Natural killer cell (primary cell): ENCODE data around the gene STOX2. TPM values are rescaled to one million over a fixed set of nuclear protein-coding genes. Genes with fewer than 3 reads are reported as not detected.

Experiments
- ATAC-seq, 3 donors: fragments of 150-1000 bp in 2 of 3; fragments of 200-7000 bp in 1 of 3; cut with Tn5 transposase; 1 replicate in 1 of 3; 2 replicates in 2 of 3; pipeline ENCODE4 v1.10.0; 2021; ENCODE audit warnings: mild to moderate bottlenecking in 2 of 3, moderate library complexity in 2 of 3
- DNase-seq, 2 donors: peaks; one replicate each; pipeline versions ENCODE4 v3.0.0 to v3.0.0-alpha.2; 2013 to 2021; ENCODE audit warnings: mixed read lengths in 1 of 2
- H3K27ac ChIP-seq: one replicate; pipeline ENCODE4 v1.5.1; 2013; ENCODE audit warnings: mild to moderate bottlenecking, low read length
- H3K27me3 ChIP-seq: one replicate; pipeline ENCODE4 v1.6.1; 2013; ENCODE audit warnings: low read length; ENCODE audit not compliant: control insufficient read depth, insufficient read depth
- H3K36me3 ChIP-seq: one replicate; pipeline ENCODE4 v1.6.1; 2013; ENCODE audit warnings: low read length; ENCODE audit not compliant: control insufficient read depth, insufficient read depth
- H3K4me1 ChIP-seq: one replicate; pipeline ENCODE4 v1.6.1; 2013; ENCODE audit warnings: low read length; ENCODE audit not compliant: control insufficient read depth, insufficient read depth
- H3K4me3 ChIP-seq: one replicate; pipeline ENCODE4 v1.5.1; 2013; ENCODE audit warnings: low read length
- H3K9me3 ChIP-seq: one replicate; pipeline ENCODE4 v1.6.1; 2013; ENCODE audit warnings: low read length; ENCODE audit not compliant: control insufficient read depth, insufficient read depth
- H3K27ac Mint-ChIP-seq, 2 donors: one replicate each; pipeline ENCODE4 v1.8.0; 2022; ENCODE audit warnings: mild to moderate bottlenecking in 2 of 2, mixed read lengths in 2 of 2, moderate library complexity in 1 of 2
- H3K27me3 Mint-ChIP-seq, 2 donors: one replicate each; pipeline ENCODE4 v1.8.0; 2022; ENCODE audit warnings: low read depth in 2 of 2, mixed read lengths in 2 of 2
- H3K36me3 Mint-ChIP-seq: one replicate; pipeline ENCODE4 v1.8.0; 2022; ENCODE audit warnings: mixed read lengths
- H3K4me1 Mint-ChIP-seq, 2 donors: one replicate each; pipeline ENCODE4 v1.8.0; 2022; ENCODE audit warnings: mixed read lengths in 2 of 2
- H3K4me3 Mint-ChIP-seq: one replicate; pipeline ENCODE4 v1.8.0; 2022; ENCODE audit warnings: mild to moderate bottlenecking, moderate library complexity, mixed read lengths
- H3K9me3 Mint-ChIP-seq, 2 donors: one replicate each; pipeline ENCODE4 v1.8.0; 2022; ENCODE audit warnings: mixed read lengths in 2 of 2
- WGBS: methylation state at CpG from one replicate; pipeline ENCODE4 v1.1.7; 2013; ENCODE audit warnings: missing lambda C conversion rate; ENCODE audit not compliant: insufficient coverage; 5-methylcytosine and 5-hydroxymethylcytosine counted together
- intact Hi-C: fragments of 100-400 bp; cut with micrococcal nuclease; formaldehyde crosslinking; loops from one replicate; pipeline ENCODE4 v1.14.2; 2022
- total RNA-seq, 4 donors: library from RNA; stranded (reverse); fragments of 120-200 nt in 1 of 4; gene quantifications; one replicate each; pipeline versions ENCODE4 v1.2.3 to v1.2.4, GENCODE V29; 2013 to 2022
- TF ChIP-seq, protein P1 (sequence below): fragments of 200-600 bp; IDR thresholded peaks from one replicate; pipeline ENCODE4 v1.8.0; 2022; ENCODE audit warnings: antibody characterized with exemption

STOX2 gene, protein sequence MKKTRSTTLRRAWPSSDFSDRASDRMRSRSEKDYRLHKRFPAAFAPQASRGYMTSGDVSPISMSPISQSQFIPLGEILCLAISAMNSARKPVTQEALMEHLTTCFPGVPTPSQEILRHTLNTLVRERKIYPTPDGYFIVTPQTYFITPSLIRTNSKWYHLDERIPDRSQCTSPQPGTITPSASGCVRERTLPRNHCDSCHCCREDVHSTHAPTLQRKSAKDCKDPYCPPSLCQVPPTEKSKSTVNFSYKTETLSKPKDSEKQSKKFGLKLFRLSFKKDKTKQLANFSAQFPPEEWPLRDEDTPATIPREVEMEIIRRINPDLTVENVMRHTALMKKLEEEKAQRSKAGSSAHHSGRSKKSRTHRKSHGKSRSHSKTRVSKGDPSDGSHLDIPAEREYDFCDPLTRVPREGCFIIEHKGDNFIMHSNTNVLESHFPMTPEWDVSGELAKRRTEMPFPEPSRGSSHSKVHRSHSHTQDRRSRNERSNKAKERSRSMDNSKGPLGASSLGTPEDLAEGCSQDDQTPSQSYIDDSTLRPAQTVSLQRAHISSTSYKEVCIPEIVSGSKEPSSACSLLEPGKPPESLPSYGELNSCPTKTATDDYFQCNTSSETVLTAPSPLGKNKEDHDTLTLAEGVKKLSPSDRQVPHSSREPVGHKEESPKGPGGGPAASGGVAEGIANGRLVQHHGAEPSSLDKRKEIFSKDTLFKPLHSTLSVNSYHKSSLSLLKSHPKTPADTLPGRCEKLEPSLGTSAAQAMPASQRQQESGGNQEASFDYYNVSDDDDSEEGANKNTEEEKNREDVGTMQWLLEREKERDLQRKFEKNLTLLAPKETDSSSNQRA (N-terminal part only)
- total RNA-seq = under 1 TPM in 1 of 3 donors, not detected in 2; 0.23 TPM
- not detected for total RNA-seq (2013)

DNA sequence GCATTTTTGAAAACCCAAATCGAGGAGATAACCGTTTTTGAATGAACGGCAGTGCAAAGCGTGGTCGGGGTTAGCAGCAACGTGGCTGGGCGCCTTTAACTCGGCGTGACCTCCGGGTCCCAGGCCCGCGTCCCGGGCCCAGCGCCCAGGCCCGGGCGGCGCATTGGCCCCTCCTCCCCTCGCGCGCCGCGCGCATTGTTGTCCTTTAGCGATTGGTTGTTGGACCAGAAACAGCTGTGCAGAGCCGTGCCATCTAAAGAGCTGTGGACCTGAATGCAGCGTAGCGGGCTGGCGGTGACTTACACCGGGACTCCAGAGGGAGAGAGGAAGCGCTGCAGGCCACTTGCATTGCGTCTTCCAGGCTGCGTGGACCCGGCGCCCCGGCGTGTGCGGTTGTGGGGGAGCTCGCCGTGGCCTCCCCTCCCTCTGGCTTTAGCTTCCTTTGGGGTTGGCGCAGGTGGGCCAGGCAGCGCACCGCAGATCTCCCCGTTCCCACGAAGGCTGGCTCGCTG, at the start of gene STOX2:
Gene STOX2 (plus strand): TSS at position 227 of the 512 bp plus-strand sequence. CDS start 1,484 bp downstream, outside the sequence.
- Histone ChIP-seq H3K4me1 (no peaks in the 10 kb centered on the region), H3K27me3 (peaks cover 16% of the 10 kb centered on the region), H3K27ac (no peak within 1 kb of the TSS), H3K9me3 (no peaks in the 10 kb centered on the region), H3K36me3 (no peaks in the 10 kb centered on the region), H3K4me3 (no peak within 1 kb of the TSS)
- Mint-ChIP-seq H3K27me3 (peaks cover 36 to 47% of the 10 kb centered on the region in 2 donors), H3K4me1 (no peaks in the 10 kb centered on the region), H3K36me3 (peaks cover 7% of the 10 kb centered on the region), H3K4me3 (peak within 1 kb of the TSS; percentile 42), H3K27ac (no peak within 1 kb of the TSS), H3K9me3 (peaks cover 0 to 2% of the 10 kb centered on the region in 2 donors)
- DNase-seq = no peak
- 1% methylated on average over 45 of the region's 45 CpGs for WGBS
- TF ChIP-seq, protein P1, sequence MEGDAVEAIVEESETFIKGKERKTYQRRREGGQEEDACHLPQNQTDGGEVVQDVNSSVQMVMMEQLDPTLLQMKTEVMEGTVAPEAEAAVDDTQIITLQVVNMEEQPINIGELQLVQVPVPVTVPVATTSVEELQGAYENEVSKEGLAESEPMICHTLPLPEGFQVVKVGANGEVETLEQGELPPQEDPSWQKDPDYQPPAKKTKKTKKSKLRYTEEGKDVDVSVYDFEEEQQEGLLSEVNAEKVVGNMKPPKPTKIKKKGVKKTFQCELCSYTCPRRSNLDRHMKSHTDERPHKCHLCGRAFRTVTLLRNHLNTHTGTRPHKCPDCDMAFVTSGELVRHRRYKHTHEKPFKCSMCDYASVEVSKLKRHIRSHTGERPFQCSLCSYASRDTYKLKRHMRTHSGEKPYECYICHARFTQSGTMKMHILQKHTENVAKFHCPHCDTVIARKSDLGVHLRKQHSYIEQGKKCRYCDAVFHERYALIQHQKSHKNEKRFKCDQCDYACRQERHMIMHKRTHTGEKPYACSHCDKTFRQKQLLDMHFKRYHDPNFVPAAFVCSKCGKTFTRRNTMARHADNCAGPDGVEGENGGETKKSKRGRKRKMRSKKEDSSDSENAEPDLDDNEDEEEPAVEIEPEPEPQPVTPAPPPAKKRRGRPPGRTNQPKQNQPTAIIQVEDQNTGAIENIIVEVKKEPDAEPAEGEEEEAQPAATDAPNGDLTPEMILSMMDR = no peak
- intact Hi-C loops = no loop called here
- ATAC-seq = peak in 1 of 3 donors; percentile 21

DNA sequence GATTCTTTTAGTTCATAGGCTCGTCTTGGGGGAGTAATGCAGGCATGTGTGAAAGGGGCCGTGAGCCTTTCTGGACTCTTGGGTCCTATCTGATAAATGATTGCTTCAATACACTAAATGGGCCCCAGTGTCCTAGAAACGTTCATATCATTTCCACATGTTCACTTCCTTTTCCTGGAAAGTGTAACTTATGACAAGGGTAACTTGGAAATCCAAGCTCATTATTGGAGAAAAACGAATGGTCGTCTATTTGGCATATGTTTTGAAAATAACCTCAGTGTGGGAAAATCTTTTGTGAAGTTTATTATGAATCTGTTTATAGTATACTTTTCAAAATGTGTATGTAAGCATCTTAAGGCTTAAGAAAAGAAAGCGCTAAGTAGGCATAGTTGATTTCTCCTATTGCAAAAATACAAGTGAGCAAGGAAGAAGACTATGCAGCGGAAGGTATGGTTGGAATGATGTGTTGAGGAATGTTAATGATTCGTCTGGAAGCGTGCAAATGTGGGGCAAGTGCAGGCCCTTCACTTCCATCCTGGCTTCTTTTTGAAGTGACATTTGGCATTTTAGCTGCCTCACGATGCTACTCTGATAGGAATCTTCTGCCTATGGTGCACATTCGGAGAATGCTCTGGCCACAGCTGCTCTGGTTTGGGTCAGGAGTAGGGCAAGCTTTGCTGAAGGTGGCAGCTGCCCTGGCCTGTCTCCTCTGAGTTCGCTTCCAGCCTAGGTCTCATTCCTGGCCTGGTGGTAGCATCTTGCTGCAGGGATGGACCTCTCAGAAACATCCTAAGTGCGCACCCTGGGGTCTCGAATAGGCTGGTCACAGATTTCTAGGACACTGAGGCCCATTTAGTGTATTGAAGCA, 49.5 kb upstream of the STOX2 start:
- H3K4me3 Mint-ChIP-seq = no peak overlapping the region
- ATAC-seq (no peak), DNase-seq (no peak)
- Histone ChIP-seq H3K4me1 (no peaks in the 10 kb centered on the region), H3K27me3 (no peaks in the 10 kb centered on the region), H3K36me3 (no peaks in the 10 kb centered on the region), H3K27ac (no peak overlapping the region), H3K4me3 (no peak overlapping the region), H3K9me3 (no peaks in the 10 kb centered on the region)
- H3K27me3 Mint-ChIP-seq = peaks cover 19 to 20% of the 10 kb centered on the region in 2 donors
- TF ChIP-seq, protein P1 = no peak
- intact Hi-C loops = no loop called here
- no peaks in the 10 kb centered on the region for H3K9me3 Mint-ChIP-seq
- H3K36me3 Mint-ChIP-seq = no peaks in the 10 kb centered on the region
- H3K4me1 Mint-ChIP-seq = no peaks in the 10 kb centered on the region
- 87% methylated on average over 14 of the region's 14 CpGs for WGBS
- no peak overlapping the region for H3K27ac Mint-ChIP-seq

DNA sequence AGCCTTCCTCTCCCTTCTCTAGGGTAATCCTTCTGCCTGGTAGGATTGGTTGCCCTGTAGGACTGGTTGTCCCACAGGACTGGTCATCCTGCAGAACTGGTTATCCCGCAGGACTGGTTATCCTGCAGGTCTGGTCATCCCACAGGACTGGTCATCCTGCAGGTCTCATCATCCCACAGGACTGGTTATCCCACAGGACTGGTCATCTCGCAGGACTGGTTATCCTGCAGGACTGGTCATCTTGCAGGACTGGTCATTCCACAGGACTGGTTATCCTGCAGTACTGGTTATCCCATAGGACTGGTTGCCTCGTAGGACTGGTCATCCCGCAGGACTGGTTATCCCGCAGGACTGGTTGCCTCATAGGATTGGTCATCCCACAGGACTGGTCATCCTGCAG, 48.1 kb upstream of the STOX2 start:
- Mint-ChIP-seq H3K4me1 (no peaks in the 10 kb centered on the region), H3K27ac (no peak overlapping the region), H3K36me3 (no peaks in the 10 kb centered on the region), H3K27me3 (peaks cover 19 to 20% of the 10 kb centered on the region in 2 donors), H3K4me3 (no peak overlapping the region), H3K9me3 (no peaks in the 10 kb centered on the region)
- TF ChIP-seq, protein P1 = no peak
- H3K9me3 ChIP-seq = no peaks in the 10 kb centered on the region
- no peaks in the 10 kb centered on the region for H3K27me3 ChIP-seq
- ATAC-seq = no peak
- no peak overlapping the region for H3K4me3 ChIP-seq
- no peak overlapping the region for H3K27ac ChIP-seq
- no peak for DNase-seq
- WGBS = 85% methylated on average over 5 of the region's 5 CpGs
- H3K4me1 ChIP-seq = no peaks in the 10 kb centered on the region
- no peaks in the 10 kb centered on the region for H3K36me3 ChIP-seq
- intact Hi-C loops = no loop called here
